A549 (cell line): ENCODE measurements around the gene DIPK2A.

Experiments
- CHD2 ChIP-seq: fragments of 150-350 bp; IDR thresholded peaks from 2 replicates; pipeline ENCODE4 v1.6.1; 2014; ENCODE audit warnings: low read length; ENCODE audit not compliant: partially characterized antibody
- HOXA7 ChIP-seq: fragments of 250-450 bp; sonication (Bioruptor Pico); IDR thresholded peaks from 2 replicates; pipeline ENCODE4 v1.5.0; 2020; ENCODE audit warnings: mild to moderate bottlenecking, moderate library complexity
- MYC ChIP-seq: IDR thresholded peaks from 2 replicates; pipeline ENCODE4 v1.6.1; 2012; ENCODE audit warnings: mild to moderate bottlenecking, inconsistent platforms, low read length, improper control_type of control experiment, borderline replicate concordance
- POLR2A ChIP-seq: IDR thresholded peaks from 2 replicates; pipeline ENCODE4 v1.6.1; 2012; ENCODE audit warnings: mild to moderate bottlenecking, low read length
- RCOR1 ChIP-seq: fragments of 150-350 bp; IDR thresholded peaks from 2 replicates; pipeline ENCODE4 v1.6.1; 2014; ENCODE audit warnings: antibody characterized with exemption, low read length, low read depth
- SREBF2 ChIP-seq: fragments of 450-650 bp; IDR thresholded peaks from 2 replicates; pipeline ENCODE4 v1.6.1; 2014; ENCODE audit warnings: mild to moderate bottlenecking, moderate library complexity
- TF ChIP-seq, protein P1 (sequence below): fragments of 200-600 bp; sonication (generic); IDR thresholded peaks from 2 replicates; pipeline ENCODE4 v1.6.1; 2016; ENCODE audit warnings: antibody characterized with exemption, mild to moderate bottlenecking, moderate library complexity
- TF ChIP-seq, protein P2 (sequence below): fragments of >200 bp; sonication (Bioruptor Twin); formaldehyde crosslinking; IDR thresholded peaks from 3 replicates; pipeline ENCODE4 v1.5.1; 2016
- TF ChIP-seq, protein P3 (sequence below): IDR thresholded peaks from 2 replicates; pipeline ENCODE4 v1.6.1; 2012; ENCODE audit warnings: low read depth, borderline replicate concordance
- TF ChIP-seq, protein P4 (sequence below): IDR thresholded peaks from 2 replicates; pipeline ENCODE4 v1.6.1; 2012
- TF ChIP-seq, protein P5 (sequence below): fragments of 450-650 bp; IDR thresholded peaks from 2 replicates; pipeline ENCODE4 v1.6.1; 2014; ENCODE audit warnings: antibody characterized with exemption
- TF ChIP-seq, protein P6 (sequence below): fragments of 150-350 bp; IDR thresholded peaks from 2 replicates; pipeline ENCODE4 v1.6.1; 2014; ENCODE audit warnings: low read depth, mild to moderate bottlenecking, low read length

DNA sequence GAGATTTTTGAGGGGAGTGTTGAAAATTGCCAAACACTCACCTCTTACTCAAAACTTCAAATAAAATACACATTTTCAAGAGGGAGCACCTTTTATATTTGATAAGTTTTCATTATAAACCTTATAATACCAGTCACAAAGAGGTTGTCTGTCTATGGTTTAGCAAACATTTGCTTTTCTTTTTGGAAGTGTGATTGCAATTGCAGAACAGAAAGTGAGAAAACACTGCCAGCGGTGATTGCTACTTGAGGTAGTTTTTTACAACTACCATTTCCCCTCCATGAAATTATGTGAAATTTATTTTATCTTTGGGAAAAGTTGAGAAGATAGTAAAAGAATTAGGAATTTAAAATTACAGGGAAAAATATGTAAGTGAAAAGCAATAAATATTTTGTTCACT, 20.1 kb downstream of the DIPK2A start:
- TF ChIP-seq, protein P1, sequence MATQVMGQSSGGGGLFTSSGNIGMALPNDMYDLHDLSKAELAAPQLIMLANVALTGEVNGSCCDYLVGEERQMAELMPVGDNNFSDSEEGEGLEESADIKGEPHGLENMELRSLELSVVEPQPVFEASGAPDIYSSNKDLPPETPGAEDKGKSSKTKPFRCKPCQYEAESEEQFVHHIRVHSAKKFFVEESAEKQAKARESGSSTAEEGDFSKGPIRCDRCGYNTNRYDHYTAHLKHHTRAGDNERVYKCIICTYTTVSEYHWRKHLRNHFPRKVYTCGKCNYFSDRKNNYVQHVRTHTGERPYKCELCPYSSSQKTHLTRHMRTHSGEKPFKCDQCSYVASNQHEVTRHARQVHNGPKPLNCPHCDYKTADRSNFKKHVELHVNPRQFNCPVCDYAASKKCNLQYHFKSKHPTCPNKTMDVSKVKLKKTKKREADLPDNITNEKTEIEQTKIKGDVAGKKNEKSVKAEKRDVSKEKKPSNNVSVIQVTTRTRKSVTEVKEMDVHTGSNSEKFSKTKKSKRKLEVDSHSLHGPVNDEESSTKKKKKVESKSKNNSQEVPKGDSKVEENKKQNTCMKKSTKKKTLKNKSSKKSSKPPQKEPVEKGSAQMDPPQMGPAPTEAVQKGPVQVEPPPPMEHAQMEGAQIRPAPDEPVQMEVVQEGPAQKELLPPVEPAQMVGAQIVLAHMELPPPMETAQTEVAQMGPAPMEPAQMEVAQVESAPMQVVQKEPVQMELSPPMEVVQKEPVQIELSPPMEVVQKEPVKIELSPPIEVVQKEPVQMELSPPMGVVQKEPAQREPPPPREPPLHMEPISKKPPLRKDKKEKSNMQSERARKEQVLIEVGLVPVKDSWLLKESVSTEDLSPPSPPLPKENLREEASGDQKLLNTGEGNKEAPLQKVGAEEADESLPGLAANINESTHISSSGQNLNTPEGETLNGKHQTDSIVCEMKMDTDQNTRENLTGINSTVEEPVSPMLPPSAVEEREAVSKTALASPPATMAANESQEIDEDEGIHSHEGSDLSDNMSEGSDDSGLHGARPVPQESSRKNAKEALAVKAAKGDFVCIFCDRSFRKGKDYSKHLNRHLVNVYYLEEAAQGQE: no peak
- TF ChIP-seq RCOR1: no peak
- TF ChIP-seq MYC: no peak
- TF ChIP-seq, protein P2, sequence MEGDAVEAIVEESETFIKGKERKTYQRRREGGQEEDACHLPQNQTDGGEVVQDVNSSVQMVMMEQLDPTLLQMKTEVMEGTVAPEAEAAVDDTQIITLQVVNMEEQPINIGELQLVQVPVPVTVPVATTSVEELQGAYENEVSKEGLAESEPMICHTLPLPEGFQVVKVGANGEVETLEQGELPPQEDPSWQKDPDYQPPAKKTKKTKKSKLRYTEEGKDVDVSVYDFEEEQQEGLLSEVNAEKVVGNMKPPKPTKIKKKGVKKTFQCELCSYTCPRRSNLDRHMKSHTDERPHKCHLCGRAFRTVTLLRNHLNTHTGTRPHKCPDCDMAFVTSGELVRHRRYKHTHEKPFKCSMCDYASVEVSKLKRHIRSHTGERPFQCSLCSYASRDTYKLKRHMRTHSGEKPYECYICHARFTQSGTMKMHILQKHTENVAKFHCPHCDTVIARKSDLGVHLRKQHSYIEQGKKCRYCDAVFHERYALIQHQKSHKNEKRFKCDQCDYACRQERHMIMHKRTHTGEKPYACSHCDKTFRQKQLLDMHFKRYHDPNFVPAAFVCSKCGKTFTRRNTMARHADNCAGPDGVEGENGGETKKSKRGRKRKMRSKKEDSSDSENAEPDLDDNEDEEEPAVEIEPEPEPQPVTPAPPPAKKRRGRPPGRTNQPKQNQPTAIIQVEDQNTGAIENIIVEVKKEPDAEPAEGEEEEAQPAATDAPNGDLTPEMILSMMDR: no peak
- no peak for TF ChIP-seq POLR2A
- TF ChIP-seq, protein P3, sequence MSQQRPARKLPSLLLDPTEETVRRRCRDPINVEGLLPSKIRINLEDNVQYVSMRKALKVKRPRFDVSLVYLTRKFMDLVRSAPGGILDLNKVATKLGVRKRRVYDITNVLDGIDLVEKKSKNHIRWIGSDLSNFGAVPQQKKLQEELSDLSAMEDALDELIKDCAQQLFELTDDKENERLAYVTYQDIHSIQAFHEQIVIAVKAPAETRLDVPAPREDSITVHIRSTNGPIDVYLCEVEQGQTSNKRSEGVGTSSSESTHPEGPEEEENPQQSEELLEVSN: no peak
- TF ChIP-seq, protein P4, sequence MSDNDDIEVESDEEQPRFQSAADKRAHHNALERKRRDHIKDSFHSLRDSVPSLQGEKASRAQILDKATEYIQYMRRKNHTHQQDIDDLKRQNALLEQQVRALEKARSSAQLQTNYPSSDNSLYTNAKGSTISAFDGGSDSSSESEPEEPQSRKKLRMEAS: no peak
- TF ChIP-seq, protein P5, sequence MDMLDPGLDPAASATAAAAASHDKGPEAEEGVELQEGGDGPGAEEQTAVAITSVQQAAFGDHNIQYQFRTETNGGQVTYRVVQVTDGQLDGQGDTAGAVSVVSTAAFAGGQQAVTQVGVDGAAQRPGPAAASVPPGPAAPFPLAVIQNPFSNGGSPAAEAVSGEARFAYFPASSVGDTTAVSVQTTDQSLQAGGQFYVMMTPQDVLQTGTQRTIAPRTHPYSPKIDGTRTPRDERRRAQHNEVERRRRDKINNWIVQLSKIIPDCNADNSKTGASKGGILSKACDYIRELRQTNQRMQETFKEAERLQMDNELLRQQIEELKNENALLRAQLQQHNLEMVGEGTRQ: no peak
- TF ChIP-seq, protein P6, sequence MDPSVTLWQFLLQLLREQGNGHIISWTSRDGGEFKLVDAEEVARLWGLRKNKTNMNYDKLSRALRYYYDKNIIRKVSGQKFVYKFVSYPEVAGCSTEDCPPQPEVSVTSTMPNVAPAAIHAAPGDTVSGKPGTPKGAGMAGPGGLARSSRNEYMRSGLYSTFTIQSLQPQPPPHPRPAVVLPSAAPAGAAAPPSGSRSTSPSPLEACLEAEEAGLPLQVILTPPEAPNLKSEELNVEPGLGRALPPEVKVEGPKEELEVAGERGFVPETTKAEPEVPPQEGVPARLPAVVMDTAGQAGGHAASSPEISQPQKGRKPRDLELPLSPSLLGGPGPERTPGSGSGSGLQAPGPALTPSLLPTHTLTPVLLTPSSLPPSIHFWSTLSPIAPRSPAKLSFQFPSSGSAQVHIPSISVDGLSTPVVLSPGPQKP: no peak
- TF ChIP-seq SREBF2: no peak
- TF ChIP-seq HOXA7 (CRISPR knock-in tag): no peak
- TF ChIP-seq CHD2: no peak
